ENCODE measurements around the gene SMIM22. TPM values are rescaled to one million over a fixed set of nuclear protein-coding genes. Genes with fewer than 3 reads are reported as not detected.

The SMIM22 gene
- total and polyA plus RNA-seq, 2 donors (not counting 1 experiment from before 2014, with no cell fraction given): not detected

- no peak overlapping the region for H3K4me2 ChIP-seq (ENCODE audit: extremely low read depth, insufficient read depth, low read length)
- no peak overlapping the region for H2AFZ ChIP-seq (ENCODE audit: low read length)
- no peaks in the 10 kb centered on the region for H3K4me1 ChIP-seq (ENCODE audit: control insufficient read depth, extremely low read depth, insufficient read depth, low read length)
- TF ChIP-seq EZH2 (IDR thresholded peaks at IDR 0.05; ENCODE audit: low read length, missing control alignments): no peak
- no peak for TF ChIP-seq CTCF (conservative IDR thresholded peaks at IDR 0.05 in 1 of 2, IDR thresholded peaks at IDR 0.05 in 1 of 2; ENCODE audit: low read depth in 1 of 2, low read length in 2 of 2)
- H3K36me3 ChIP-seq (ENCODE audit: control insufficient read depth, insufficient read depth, low read length): peaks cover 13% of the 10 kb centered on the region
- H3K9me3 ChIP-seq (ENCODE audit: control insufficient read depth, insufficient read depth, low read depth, low read length): no peaks in the 10 kb centered on the region
- H3K27me3 ChIP-seq (ENCODE audit: control insufficient read depth, insufficient read depth, low read length): no peaks in the 10 kb centered on the region
- H3K79me2 ChIP-seq (ENCODE audit: control insufficient read depth, insufficient read depth, low read length): no peaks in the 10 kb centered on the region
- no peak for DNase-seq (ENCODE audit: low read depth in 2 of 2)
- no peak overlapping the region for H3K9ac ChIP-seq (ENCODE audit: insufficient read depth, low read length)
- H3K4me3 ChIP-seq (replicated peaks in 1 of 4; ENCODE audit: control extremely low read depth in 1 of 4, insufficient read depth in 1 of 4, low read depth in 3 of 4, low read length in 4 of 4): no peak overlapping the region
- H3K27ac ChIP-seq (ENCODE audit: insufficient read depth, low read length): no peak overlapping the region
- no peaks in the 10 kb centered on the region for H4K20me1 ChIP-seq (ENCODE audit: control insufficient read depth, extremely low read depth, insufficient read depth, low read length)
Observed at GRCh38 chr16:4747906-4748681, 47.1 kb upstream of the SMIM22 start.

- TF ChIP-seq CTCF (conservative IDR thresholded peaks at IDR 0.05 in 1 of 2, IDR thresholded peaks at IDR 0.05 in 1 of 2; ENCODE audit: low read depth in 1 of 2, low read length in 2 of 2) (no peak), EZH2 (IDR thresholded peaks at IDR 0.05; ENCODE audit: low read length, missing control alignments) (no peak)
- peaks cover 13% of the 10 kb centered on the region for H3K36me3 ChIP-seq (ENCODE audit: control insufficient read depth, insufficient read depth, low read length)
- H3K9ac ChIP-seq (ENCODE audit: insufficient read depth, low read length): no peak overlapping the region
- H3K27me3 ChIP-seq (ENCODE audit: control insufficient read depth, insufficient read depth, low read length): no peaks in the 10 kb centered on the region
- H3K79me2 ChIP-seq (ENCODE audit: control insufficient read depth, insufficient read depth, low read length): no peaks in the 10 kb centered on the region
- no peak overlapping the region for H3K4me3 ChIP-seq (replicated peaks in 1 of 4; ENCODE audit: control extremely low read depth in 1 of 4, insufficient read depth in 1 of 4, low read depth in 3 of 4, low read length in 4 of 4)
- no peak overlapping the region for H3K27ac ChIP-seq (ENCODE audit: insufficient read depth, low read length)
- no peaks in the 10 kb centered on the region for H3K9me3 ChIP-seq (ENCODE audit: control insufficient read depth, insufficient read depth, low read depth, low read length)
- no peak for DNase-seq (ENCODE audit: low read depth in 2 of 2)
- H3K4me1 ChIP-seq (ENCODE audit: control insufficient read depth, extremely low read depth, insufficient read depth, low read length): no peaks in the 10 kb centered on the region
- H2AFZ ChIP-seq (ENCODE audit: low read length): no peak overlapping the region
- no peaks in the 10 kb centered on the region for H4K20me1 ChIP-seq (ENCODE audit: control insufficient read depth, extremely low read depth, insufficient read depth, low read length)
- H3K4me2 ChIP-seq (ENCODE audit: extremely low read depth, insufficient read depth, low read length): no peak overlapping the region
Observed at GRCh38 chr16:4748682-4749411, 46.3 kb upstream of the SMIM22 start.

GRCh38 chr16:4749700-4750257 lies 45.4 kb upstream of the SMIM22 start:
- Histone ChIP-seq H3K36me3 (ENCODE audit: control insufficient read depth, insufficient read depth, low read length) (peaks cover 15% of the 10 kb centered on the region), H3K79me2 (ENCODE audit: control insufficient read depth, insufficient read depth, low read length) (no peaks in the 10 kb centered on the region), H3K27me3 (ENCODE audit: control insufficient read depth, insufficient read depth, low read length) (no peaks in the 10 kb centered on the region), H3K9me3 (ENCODE audit: control insufficient read depth, insufficient read depth, low read depth, low read length) (no peaks in the 10 kb centered on the region), H3K4me3 (replicated peaks in 1 of 4; ENCODE audit: control extremely low read depth in 1 of 4, insufficient read depth in 1 of 4, low read depth in 3 of 4, low read length in 4 of 4) (no peak overlapping the region), H2AFZ (ENCODE audit: low read length) (no peak overlapping the region), H4K20me1 (ENCODE audit: control insufficient read depth, extremely low read depth, insufficient read depth, low read length) (no peaks in the 10 kb centered on the region), H3K9ac (ENCODE audit: insufficient read depth, low read length) (no peak overlapping the region), H3K4me1 (ENCODE audit: control insufficient read depth, extremely low read depth, insufficient read depth, low read length) (no peaks in the 10 kb centered on the region), H3K4me2 (ENCODE audit: extremely low read depth, insufficient read depth, low read length) (no peak overlapping the region), H3K27ac (ENCODE audit: insufficient read depth, low read length) (no peak overlapping the region)
- TF ChIP-seq CTCF (conservative IDR thresholded peaks at IDR 0.05 in 1 of 2, IDR thresholded peaks at IDR 0.05 in 1 of 2; ENCODE audit: low read depth in 1 of 2, low read length in 2 of 2) (no peak), EZH2 (IDR thresholded peaks at IDR 0.05; ENCODE audit: low read length, missing control alignments) (no peak)
- no peak for DNase-seq (ENCODE audit: low read depth in 2 of 2)
